ENCODE measurements around the gene SHISA8.

- TF ChIP-seq CTCF (IDR thresholded peaks at IDR 0.05), result no peak
- TF ChIP-seq POLR2AphosphoS5 (IDR thresholded peaks at IDR 0.05), result no peak
Measured at GRCh38 chr22:41943661-41944209, 28.9 kb upstream of the SHISA8 start.

Measured in upper lobe of left lung (tissue), 4 donors.